Vagina (tissue), 2 donors: ENCODE data around the gene TOR4A.

Experiments used
- CTCF ChIP-seq, 3 experiments: fragments of 450-650 bp in 2 of 3; fragments of 200-600 bp in 1 of 3; sonication (generic) in 1 of 3; IDR thresholded peaks; one replicate each; pipeline ENCODE4 v1.5.1; 2017 to 2019; ENCODE audit warnings: antibody characterized with exemption in 3 of 3, mild to moderate bottlenecking in 2 of 3, moderate library complexity in 2 of 3
- POLR2A ChIP-seq, 2 donors: fragments of 450-650 bp; IDR thresholded peaks; one replicate each; pipeline ENCODE4 v1.6.1; 2017; ENCODE audit warnings: antibody characterized with exemption in 2 of 2, mild to moderate bottlenecking in 2 of 2, moderate library complexity in 2 of 2
- POLR2AphosphoS5 ChIP-seq, 2 donors: sonication (generic); formaldehyde crosslinking; IDR thresholded peaks; one replicate each; pipeline ENCODE4 v1.9.0; 2017; ENCODE audit warnings: antibody characterized with exemption in 2 of 2, mild to moderate bottlenecking in 2 of 2, low read depth in 1 of 2; ENCODE audit not compliant: insufficient read depth in 1 of 2

- TF ChIP-seq CTCF (IDR thresholded peaks at IDR 0.05) (no peak), POLR2A (IDR thresholded peaks at IDR 0.05) (no peak), POLR2AphosphoS5 (IDR thresholded peaks at IDR 0.05; ENCODE audit: insufficient read depth in 1 of 2, low read depth in 1 of 2) (no peak)
Observed at GRCh38 chr9:137281345-137282116, 4.0 kb downstream of the TOR4A start.
